ENCODE results near the gene PIK3CB.

PIK3CB gene

DNA sequence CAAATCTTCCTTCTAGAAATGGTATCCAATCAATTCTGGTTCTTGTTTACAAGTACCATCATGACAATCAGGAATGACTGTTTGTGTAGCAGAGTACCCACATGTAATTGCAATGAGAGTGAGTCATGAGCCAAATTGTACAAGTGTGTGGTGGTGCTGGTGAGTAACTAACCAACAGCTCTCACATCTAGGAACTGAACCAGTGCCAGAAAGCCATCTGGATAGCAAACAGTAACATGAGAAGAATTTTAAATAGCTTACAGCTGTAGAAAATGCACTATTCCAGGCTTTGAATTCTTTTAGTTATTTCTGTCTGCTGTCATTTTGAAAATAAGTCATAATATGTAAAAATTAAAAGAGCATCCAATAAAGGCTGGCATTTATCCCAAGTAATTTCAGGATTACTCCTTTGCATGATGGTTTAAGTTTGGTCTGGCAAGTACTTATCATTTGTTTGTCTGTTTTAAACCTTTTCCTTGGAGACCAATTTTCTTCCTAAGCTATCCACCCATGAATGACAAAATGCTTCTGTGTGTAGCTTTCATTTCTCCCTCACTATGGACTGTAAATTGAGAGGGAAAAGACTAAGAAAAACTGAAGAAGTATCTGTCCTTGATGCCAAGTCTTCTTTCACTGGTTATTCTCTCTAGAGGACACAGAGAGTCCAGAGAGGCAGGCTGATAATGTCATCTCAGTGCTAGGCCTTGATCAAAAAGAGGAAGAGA is 60.0 kb downstream of the PIK3CB start (continued):
- TF ChIP-seq ZXDB (tag by site-specific recombination; IDR thresholded peaks at IDR 0.05) (peak; percentile 54), ZNF629 (tag by site-specific recombination; IDR thresholded peaks at IDR 0.05) (peak; percentile 80), INSM2 (tag by site-specific recombination; IDR thresholded peaks at IDR 0.05) (peak; percentile 48; the same call in 1 of the 2 replicates), ZNF423 (tag by site-specific recombination; IDR thresholded peaks at IDR 0.05) (no peak), ZNF2 (tag by site-specific recombination; IDR thresholded peaks at IDR 0.05) (peak; percentile 74; the same call in 1 of the 2 replicates), ZNF654 (tag by site-specific recombination; IDR thresholded peaks at IDR 0.05; ENCODE audit: low read depth) (no peak), REPIN1 (tag by site-specific recombination; IDR thresholded peaks at IDR 0.05; ENCODE audit: low read depth) (no peak), ZNF335 (tag by site-specific recombination; conservative IDR thresholded peaks at IDR 0.05) (peak; percentile 17; the same call in 1 of the 2 replicates), ZNF184 (tag by site-specific recombination; IDR thresholded peaks at IDR 0.05) (peak; percentile 54; the same call in 1 of the 2 replicates), SCRT2 (tag by site-specific recombination; IDR thresholded peaks at IDR 0.05) (0 out of 2 replicates have a peak, but pooled peaks have one; percentile 28), YY1 (tag by site-specific recombination; IDR thresholded peaks at IDR 0.05) (no peak), YY2 (tag by site-specific recombination; IDR thresholded peaks at IDR 0.05) (no peak), PRDM1 (tag by site-specific recombination; IDR thresholded peaks at IDR 0.05) (0 out of 2 replicates have a peak, but pooled peaks have one; percentile 32), ZNF10 (tag by site-specific recombination; IDR thresholded peaks at IDR 0.05) (0 out of 2 replicates have a peak, but pooled peaks have one; percentile 40), SP2 (tag by site-specific recombination; IDR thresholded peaks at IDR 0.05) (no peak), ZNF843 (tag by site-specific recombination; IDR thresholded peaks at IDR 0.05) (peak; percentile 53; the same call in 1 of the 2 replicates)
- TF ChIP-seq, protein P1, sequence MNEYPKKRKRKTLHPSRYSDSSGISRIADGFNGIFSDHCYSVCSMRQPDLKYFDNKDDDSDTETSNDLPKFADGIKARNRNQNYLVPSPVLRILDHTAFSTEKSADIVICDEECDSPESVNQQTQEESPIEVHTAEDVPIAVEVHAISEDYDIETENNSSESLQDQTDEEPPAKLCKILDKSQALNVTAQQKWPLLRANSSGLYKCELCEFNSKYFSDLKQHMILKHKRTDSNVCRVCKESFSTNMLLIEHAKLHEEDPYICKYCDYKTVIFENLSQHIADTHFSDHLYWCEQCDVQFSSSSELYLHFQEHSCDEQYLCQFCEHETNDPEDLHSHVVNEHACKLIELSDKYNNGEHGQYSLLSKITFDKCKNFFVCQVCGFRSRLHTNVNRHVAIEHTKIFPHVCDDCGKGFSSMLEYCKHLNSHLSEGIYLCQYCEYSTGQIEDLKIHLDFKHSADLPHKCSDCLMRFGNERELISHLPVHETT (tag by site-specific recombination; IDR thresholded peaks at IDR 0.05) = peak; percentile 66; the same call in 1 of the 2 replicates
- TF ChIP-seq, protein P2, sequence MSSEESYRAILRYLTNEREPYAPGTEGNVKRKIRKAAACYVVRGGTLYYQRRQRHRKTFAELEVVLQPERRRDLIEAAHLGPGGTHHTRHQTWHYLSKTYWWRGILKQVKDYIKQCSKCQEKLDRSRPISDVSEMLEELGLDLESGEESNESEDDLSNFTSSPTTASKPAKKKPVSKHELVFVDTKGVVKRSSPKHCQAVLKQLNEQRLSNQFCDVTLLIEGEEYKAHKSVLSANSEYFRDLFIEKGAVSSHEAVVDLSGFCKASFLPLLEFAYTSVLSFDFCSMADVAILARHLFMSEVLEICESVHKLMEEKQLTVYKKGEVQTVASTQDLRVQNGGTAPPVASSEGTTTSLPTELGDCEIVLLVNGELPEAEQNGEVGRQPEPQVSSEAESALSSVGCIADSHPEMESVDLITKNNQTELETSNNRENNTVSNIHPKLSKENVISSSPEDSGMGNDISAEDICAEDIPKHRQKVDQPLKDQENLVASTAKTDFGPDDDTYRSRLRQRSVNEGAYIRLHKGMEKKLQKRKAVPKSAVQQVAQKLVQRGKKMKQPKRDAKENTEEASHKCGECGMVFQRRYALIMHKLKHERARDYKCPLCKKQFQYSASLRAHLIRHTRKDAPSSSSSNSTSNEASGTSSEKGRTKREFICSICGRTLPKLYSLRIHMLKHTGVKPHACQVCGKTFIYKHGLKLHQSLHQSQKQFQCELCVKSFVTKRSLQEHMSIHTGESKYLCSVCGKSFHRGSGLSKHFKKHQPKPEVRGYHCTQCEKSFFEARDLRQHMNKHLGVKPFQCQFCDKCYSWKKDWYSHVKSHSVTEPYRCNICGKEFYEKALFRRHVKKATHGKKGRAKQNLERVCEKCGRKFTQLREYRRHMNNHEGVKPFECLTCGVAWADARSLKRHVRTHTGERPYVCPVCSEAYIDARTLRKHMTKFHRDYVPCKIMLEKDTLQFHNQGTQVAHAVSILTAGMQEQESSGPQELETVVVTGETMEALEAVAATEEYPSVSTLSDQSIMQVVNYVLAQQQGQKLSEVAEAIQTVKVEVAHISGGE (tag by site-specific recombination; conservative IDR thresholded peaks at IDR 0.05; ENCODE audit: low read depth) = no peak

GRCh38 chr3:138771585-138771984 is 63.1 kb downstream of the PIK3CB start:
- ChIA-PET CTCF (interaction anchor here (0.6 kb wide), 1 partner anchor 161 kb away, joined by 3 read pairs; no protein-coding TSS in a partner anchor), POLR2A (no interaction called here)
- H3K27ac ChIP-seq (ENCODE audit: extremely low read depth, low read depth, low read length) = no peak overlapping the region
- H3K4me1 ChIP-seq (ENCODE audit: control insufficient read depth, insufficient read depth, low read length) = peaks cover 8% of the 10 kb centered on the region; the same call in 1 of the 2 replicates
- H3K9me3 ChIP-seq (ENCODE audit: control insufficient read depth, insufficient read depth, low read depth, low read length) = no peaks in the 10 kb centered on the region
- H3K4me3 ChIP-seq (ENCODE audit: low read depth, low read length) = no peak overlapping the region
- peaks cover 0 to 15% of the 10 kb centered on the region in 2 experiments; a peak in 1 of 3 replicates for H3K36me3 ChIP-seq (ENCODE audit: control insufficient read depth in 2 of 2, insufficient read depth in 1 of 2, low read length in 2 of 2)
- TF ChIP-seq ZNF112 (tag by site-specific recombination; IDR thresholded peaks at IDR 0.05) (no peak), ZNF239 (tag by site-specific recombination; IDR thresholded peaks at IDR 0.05) (no peak), ZEB2 (tag by site-specific recombination; IDR thresholded peaks at IDR 0.05) (no peak), ZNF510 (tag by site-specific recombination; IDR thresholded peaks at IDR 0.05; ENCODE audit: insufficient replicate concordance) (no peak), ZNF473 (tag by site-specific recombination; IDR thresholded peaks at IDR 0.05) (no peak), ZXDB (tag by site-specific recombination; IDR thresholded peaks at IDR 0.05) (no peak), ZNF391 (tag by site-specific recombination; IDR thresholded peaks at IDR 0.05; ENCODE audit: borderline replicate concordance, low read depth) (no peak), KLF8 (tag by site-specific recombination; IDR thresholded peaks at IDR 0.05) (no peak), ZNF19 (tag by site-specific recombination; IDR thresholded peaks at IDR 0.05; ENCODE audit: low read depth) (no peak), ZNF23 (tag by site-specific recombination; IDR thresholded peaks at IDR 0.05; ENCODE audit: borderline replicate concordance) (no peak)
- TF ChIP-seq, protein P3, sequence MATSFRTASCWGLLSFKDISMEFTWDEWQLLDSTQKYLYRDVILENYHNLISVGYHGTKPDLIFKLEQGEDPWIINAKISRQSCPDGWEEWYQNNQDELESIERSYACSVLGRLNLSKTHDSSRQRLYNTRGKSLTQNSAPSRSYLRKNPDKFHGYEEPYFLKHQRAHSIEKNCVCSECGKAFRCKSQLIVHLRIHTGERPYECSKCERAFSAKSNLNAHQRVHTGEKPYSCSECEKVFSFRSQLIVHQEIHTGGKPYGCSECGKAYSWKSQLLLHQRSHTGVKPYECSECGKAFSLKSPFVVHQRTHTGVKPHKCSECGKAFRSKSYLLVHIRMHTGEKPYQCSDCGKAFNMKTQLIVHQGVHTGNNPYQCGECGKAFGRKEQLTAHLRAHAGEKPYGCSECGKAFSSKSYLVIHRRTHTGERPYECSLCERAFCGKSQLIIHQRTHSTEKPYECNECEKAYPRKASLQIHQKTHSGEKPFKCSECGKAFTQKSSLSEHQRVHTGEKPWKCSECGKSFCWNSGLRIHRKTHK (tag by site-specific recombination; IDR thresholded peaks at IDR 0.05) = no peak
- TF ChIP-seq, protein P4, sequence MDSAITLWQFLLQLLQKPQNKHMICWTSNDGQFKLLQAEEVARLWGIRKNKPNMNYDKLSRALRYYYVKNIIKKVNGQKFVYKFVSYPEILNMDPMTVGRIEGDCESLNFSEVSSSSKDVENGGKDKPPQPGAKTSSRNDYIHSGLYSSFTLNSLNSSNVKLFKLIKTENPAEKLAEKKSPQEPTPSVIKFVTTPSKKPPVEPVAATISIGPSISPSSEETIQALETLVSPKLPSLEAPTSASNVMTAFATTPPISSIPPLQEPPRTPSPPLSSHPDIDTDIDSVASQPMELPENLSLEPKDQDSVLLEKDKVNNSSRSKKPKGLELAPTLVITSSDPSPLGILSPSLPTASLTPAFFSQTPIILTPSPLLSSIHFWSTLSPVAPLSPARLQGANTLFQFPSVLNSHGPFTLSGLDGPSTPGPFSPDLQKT (IDR thresholded peaks at IDR 0.05; ENCODE audit: borderline replicate concordance, low read depth, low read length) = no peak

Data from HEK293 (cell line).